ENCODE results near the gene API5.

Gene API5

DNA sequence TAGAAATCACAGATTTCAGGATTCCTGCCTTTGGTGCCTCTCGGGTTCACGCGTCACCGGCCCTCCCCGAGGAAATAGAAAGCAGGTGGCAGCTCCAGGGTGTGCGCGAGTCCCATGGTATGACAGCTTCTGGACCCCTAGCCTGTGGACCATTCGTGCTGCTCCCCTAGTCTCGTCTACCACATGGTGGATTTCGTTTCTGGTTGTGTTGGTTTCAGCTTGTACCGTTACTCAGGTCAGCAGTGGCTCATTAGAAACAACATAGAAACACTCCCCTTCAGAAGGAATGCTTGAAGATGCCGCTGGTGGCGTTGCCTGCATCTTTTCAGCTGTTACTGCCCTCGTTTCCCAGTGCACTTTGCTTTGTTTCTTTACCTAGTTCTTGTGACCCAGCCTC is 47.6 kb downstream of the API5 start:
- DNase-seq (ENCODE audit: low spot score), result peak; percentile 81

DNA sequence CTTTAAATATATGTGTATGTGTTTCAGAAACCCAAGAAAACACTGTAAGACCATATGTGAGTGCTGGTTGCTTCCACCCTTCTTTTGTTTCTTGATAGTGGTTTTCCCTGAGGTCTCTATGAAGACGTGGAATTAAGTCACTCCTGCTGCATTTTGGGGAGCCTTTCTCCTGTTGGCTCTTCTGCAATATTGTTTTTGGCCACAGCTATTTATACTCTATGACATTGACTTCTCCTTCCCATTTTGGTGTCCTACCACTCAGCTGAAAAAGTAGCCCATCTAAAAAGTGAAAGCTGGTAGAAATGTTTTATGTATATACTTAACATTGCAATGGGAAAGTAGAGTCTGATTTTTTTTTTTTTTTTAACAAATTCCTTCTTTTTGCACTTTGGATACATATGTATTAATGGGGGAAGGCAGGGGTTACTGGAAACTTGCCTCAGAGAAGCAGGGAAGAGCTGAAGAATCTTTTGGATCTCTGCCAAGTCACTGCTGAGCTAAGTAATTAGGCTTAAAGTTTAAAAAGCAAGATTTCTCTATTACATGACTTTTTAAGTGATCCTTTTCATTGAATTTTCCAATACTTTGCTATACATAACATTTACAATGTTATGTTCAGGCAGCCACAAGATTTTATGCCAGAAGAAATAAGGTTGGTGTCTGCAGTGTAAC is 48.7 kb downstream of the API5 start:
- DNase-seq (ENCODE audit: low spot score), result peak; percentile 44

DNA sequence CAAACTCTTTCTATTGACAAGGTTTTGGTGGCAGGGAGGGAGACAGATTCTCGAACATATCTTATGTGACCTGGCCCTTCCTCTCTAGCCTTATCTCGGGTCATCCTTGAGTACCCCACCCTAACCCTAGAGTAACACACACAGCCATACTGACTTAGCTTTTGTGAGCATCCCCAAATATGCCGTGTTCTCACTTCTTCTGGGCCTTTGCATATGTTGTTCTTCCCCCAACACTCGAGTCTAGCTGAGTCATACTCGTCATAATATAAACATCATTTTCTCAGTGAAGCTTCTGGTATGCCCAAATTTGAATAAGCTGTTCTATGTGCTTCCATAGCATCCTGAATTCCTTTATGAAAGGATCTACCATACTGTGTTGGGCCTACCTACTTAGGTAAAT is 54.9 kb downstream of the API5 start:
- no peak for DNase-seq (ENCODE audit: low spot score)

DNA sequence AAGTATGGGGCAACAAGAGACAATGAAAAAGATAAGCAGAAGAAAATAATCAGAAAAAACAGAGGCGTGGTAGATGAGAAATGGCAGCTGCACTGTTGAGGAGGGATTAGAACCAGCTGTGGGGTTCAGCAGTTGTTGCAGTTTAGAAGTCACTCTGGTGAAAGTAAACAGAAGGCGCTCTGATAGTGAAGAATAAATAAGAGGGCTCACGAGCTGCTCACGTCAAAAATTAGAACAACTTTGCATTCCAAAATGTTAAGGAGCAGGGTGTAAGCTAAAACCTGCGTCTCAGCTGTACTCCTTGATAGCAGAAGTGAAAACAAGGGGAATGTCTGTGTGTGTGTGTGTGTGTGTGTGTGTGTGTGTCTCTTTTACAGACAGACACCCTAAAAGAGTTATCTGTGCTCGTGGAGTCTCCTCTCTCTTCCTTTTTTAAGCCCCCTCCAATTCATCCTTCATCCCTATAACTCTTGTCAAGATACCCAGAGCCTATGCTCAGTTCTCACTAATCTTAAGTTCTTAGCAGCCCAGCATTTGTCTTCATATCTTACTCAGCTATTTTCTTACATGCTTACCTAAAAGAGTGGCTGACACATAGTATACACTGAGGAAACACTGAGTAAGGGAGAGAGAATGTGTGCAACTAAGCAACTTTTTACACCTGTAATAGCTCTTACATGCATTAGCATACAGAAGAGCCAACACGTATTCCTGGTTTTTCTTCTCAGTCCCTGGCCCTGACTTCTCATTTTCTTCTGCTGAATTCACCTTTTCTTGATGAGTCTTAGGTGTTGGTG is 55.8 kb downstream of the API5 start:
- DNase-seq (ENCODE audit: low spot score), result peak; percentile 46

DNA sequence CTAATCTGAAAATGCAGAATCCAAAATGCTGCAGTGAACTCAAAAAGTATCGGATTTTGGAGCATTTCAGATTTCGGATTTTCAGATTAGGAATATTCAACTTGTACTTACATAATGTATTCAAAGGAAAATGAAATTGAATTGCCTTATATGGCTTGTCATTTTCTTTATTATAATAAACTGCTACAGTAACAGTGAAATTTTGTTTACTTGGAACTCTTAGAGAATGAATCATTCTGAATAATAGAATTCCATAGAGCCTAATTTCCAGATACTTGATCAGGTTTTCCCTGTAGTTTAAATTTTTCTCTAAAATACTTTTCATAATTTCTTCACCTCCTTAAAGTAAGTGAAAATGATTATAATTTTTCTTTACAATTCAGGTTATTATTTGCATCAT is 64.3 kb downstream of the API5 start:
- DNase-seq (ENCODE audit: low spot score), result no peak

DNA sequence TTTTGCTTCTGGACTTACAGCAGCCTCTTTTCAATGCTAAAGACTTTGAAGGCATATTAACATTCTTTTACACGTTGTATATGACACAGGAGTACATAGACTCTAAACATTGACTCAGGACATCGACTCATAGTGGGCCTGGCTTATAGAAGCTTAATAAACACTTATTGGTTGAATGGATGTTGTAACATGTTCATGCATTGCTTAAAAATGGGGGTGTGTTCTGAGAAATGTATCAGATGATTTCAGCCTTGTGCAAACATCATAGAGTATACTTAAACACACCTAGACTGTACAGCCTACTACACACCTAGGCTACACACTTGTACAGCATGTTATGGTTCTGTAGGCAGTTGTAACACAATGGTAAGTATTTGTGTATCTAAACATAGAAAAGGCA is 64.8 kb downstream of the API5 start:
- no peak for DNase-seq (ENCODE audit: low spot score)

DNA sequence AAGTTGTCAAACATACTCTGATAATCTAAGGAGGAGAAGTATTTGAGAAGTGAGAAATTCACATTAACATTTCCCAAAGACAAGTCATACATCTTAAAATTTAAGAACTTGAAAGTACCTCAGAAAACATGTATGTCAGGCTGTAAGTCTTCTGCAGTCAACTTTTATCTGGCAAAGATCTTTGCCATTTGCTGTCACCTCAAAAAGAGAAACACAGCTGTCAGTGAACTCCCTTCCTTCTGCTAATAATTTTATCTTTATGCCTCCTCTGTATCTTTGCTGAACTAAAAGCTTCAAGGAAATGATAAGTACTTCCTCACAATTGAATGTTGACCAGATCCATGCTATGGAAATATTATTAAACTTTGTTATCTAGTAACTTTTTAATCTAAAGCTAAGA is 65.6 kb downstream of the API5 start:
- no peak for DNase-seq (ENCODE audit: low spot score)

DNA sequence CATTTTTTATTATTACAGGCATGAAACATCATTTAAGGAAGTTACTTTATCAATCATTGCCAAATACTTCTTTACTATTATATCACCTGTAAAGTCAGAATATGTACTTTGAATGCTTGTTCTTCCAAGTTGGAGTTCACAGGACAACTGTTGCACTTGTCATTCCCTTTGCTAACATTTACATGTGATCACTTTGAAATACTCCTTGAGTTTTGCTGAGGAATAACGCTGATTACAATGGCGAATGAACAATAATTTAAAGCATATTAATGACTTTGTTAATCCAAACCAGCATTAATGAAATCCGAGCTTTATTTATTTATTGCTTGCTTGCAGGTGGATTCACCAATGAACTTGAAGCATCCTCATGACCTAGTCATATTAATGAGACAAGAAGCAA is 67.1 kb downstream of the API5 start:
- DNase-seq (ENCODE audit: low spot score), result no peak

DNA sequence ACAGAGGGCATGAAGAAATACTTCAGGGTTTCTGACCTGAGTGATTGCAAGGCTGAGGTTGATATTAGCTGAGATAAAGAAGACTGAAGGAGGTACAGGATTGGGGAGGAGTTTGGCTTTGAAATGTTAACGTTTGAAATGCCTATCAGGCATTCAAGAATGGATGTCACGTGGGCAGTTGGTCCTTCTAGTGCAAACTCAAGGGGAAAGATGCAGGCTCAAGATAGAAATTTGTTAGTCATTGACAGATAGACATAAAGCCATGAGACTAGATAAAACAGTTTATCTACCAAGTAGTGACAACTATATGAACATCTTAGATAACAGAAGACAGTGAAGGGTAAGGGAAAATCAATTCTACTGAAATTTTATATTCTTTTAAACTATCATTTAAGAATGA is 70.0 kb downstream of the API5 start:
- no peak for DNase-seq (ENCODE audit: low spot score)

DNA sequence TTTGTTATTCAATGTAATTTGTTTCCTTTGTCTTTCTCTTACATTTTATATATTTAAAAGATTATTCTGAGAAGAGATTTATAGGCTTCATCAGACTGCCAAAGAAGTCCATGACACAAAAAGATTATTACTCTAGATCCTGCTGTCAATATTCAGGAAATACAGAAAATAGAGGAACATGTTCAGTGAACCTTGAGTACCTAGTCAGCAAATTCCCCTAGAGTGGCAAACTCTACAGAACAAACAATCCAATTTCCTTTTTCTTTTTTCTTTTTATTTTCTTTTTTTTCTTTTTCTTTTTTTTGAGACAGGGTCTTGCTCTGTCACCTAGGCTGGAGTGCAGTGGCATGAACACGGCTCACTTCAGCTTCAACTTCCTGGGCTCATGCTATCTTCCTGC is 70.8 kb downstream of the API5 start:
- no peak for DNase-seq (ENCODE audit: low spot score)

DNA sequence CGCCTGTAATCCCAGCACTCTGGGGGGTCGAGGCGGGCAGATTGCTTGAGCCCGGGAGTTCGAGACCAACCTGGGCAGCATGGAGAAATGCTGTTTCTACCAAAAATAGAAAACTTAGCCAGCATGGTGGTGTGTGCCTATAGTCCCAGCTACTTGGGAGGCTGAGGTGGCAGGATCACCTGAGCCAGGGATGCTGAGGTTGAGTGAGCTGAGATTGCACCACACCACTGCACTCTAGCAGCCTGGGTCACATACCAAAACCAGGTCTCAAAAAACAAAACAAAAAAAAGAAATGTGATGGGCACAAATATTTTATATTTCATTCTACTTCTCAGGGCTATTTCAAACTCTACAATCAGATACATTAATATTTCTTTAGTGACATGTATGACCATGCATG is 72.6 kb downstream of the API5 start:
- no peak for DNase-seq (ENCODE audit: low spot score)

DNA sequence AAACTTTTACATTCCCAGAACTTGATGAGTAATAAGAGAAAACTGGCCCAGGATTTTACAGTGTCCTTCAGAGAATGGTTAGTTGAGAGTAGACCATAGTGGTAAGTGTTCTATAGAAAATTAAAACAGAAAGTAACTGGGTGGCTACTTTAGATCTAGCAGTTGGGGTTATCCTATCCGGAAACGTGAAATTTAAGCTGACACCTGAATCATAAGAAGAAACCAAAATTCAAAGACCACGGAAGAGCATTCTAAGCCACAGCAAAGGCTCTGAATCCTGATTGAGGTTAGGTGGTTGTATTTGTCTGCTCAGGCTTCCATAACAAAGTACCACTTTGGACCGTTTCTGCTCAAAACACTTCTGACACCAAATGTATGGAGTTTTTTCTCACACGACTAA is 80.9 kb downstream of the API5 start:
- DNase-seq (ENCODE audit: low spot score), result no peak

DNA sequence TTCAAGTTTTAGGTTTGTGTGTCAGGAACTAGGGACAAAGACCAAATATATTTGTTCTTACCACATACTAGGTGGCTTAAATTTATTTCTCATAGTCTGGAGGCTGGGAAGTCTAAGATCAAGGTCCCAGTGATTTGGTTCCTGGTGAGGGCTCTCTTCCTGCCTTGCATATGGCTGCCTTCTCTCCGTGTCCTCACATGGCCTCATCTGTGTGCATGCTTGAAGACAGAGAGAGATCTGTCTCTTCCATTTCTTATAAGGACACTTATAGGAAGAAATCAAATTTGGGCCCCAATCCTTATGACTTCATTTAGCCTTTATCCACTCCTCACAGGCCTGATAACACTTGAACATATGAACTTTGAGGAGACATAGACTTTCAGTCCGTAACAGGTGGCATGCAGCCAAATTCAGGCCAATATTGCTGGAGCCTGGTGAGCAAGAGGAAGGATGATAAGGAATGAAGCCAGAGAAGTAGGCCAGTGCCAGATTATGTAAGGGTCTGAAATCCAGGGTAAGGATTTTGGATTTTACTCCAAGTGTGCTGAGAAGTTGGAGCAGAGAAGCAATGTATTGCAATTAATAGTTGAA is 82.1 kb downstream of the API5 start:
- no peak for DNase-seq (ENCODE audit: low spot score)
